Esophagus muscularis mucosa (tissue), 3 donors: ENCODE data around the gene LAPTM5.

Source experiments
- CTCF ChIP-seq, 3 experiments: fragments of 200-600 bp in 2 of 3; fragments of 450-650 bp in 1 of 3; sonication (generic) in 2 of 3; IDR thresholded peaks; one replicate each; pipeline ENCODE4 v1.5.1; 2017 to 2019; ENCODE audit warnings: antibody characterized with exemption in 3 of 3, mild to moderate bottlenecking in 2 of 3, moderate library complexity in 1 of 3
- POLR2A ChIP-seq: fragments of 450-650 bp; IDR thresholded peaks from one replicate; pipeline ENCODE4 v1.6.1; 2017; ENCODE audit warnings: antibody characterized with exemption, moderate library complexity, mild to moderate bottlenecking, low read depth
- POLR2AphosphoS5 ChIP-seq, 2 donors: sonication (generic); formaldehyde crosslinking; IDR thresholded peaks; one replicate each; pipeline ENCODE4 v1.6.1; 2017; ENCODE audit warnings: antibody characterized with exemption in 2 of 2

GRCh38 chr1:30723331-30723755 lies 34.2 kb downstream of the LAPTM5 start, which contains the start of gene MATN1:
- TF ChIP-seq CTCF (IDR thresholded peaks at IDR 0.05) (no peak), POLR2AphosphoS5 (IDR thresholded peaks at IDR 0.05) (no peak), POLR2A (no peak)
